Body of pancreas (tissue), 4 donors: Measurements from ENCODE around the gene DIAPH1. TPM values are rescaled to one million over a fixed set of nuclear protein-coding genes. Genes with fewer than 3 reads are reported as not detected.

Experiments used
- ATAC-seq: fragments of 150-250 bp; one replicate; pipeline ENCODE4 v1.9.1; 2016
- DNase-seq, 4 donors: peaks; one replicate each; pipeline ENCODE4 v3.0.0-alpha.2; 2019
- H3K27ac ChIP-seq, 4 donors: fragments of 200-600 bp; sonication (generic); 1 replicate in 3 of 4; 2 replicates in 1 of 4; pipeline versions ENCODE4 v1.5.1 to v1.6.1; 2016 to 2019; ENCODE audit warnings: mild to moderate bottlenecking in 1 of 4, mixed read lengths in 1 of 4, moderate library complexity in 1 of 4
- H3K27me3 ChIP-seq, 2 donors: fragments of 200-600 bp; sonication (generic); one replicate each; pipeline ENCODE4 v1.6.0; 2016; ENCODE audit warnings: mild to moderate bottlenecking in 1 of 2
- H3K36me3 ChIP-seq, 2 donors: fragments of 200-600 bp; sonication (generic); replicated peaks in 1 of 2; 2 replicates each; pipeline ENCODE4 v1.5.1; 2016; ENCODE audit warnings: low read depth in 2 of 2; ENCODE audit not compliant: insufficient read depth in 1 of 2
- H3K4me1 ChIP-seq: fragments of 200-600 bp; sonication (generic); one replicate; pipeline ENCODE4 v1.6.0; 2016
- H3K4me3 ChIP-seq, 2 donors: fragments of 200-600 bp; sonication (generic); 1 replicate in 1 of 2; 2 replicates in 1 of 2; pipeline ENCODE4 v1.5.1; 2016 to 2019
- H3K9me3 ChIP-seq, 3 donors: fragments of 200-600 bp; sonication (generic); 1 replicate in 2 of 3; 2 replicates in 1 of 3; pipeline ENCODE4 v1.5.1; 2016
- POLR2A ChIP-seq, 3 donors: fragments of 450-650 bp; IDR thresholded peaks; one replicate each; pipeline ENCODE4 v1.6.1; 2016; ENCODE audit warnings: antibody characterized with exemption in 3 of 3, mild to moderate bottlenecking in 2 of 3
- WGBS, 2 donors: methylation state at CpG; one replicate each; pipeline ENCODE4 v1.1.5; 2017; 5-methylcytosine and 5-hydroxymethylcytosine counted together
- intact Hi-C: fragments of 100-400 bp; cut with DNase I; formaldehyde crosslinking; loops from one replicate; pipeline ENCODE4 v1.15.1; 2023
- total RNA-seq, 2 donors: library from RNA; depleted of rRNA; stranded (reverse); fragments of >200 nt; gene quantifications; one replicate each; pipeline ENCODE4 v1.1.0, GENCODE V29; 2016
- TF ChIP-seq, protein P1 (sequence below), 7 experiments: fragments of 450-650 bp in 4 of 7; fragments of 200-600 bp in 3 of 7; sonication (generic) in 3 of 7; IDR thresholded peaks; one replicate each; pipeline ENCODE4 v1.5.1; 2016 to 2019; ENCODE audit warnings: antibody characterized with exemption in 7 of 7

The DIAPH1 gene
- total RNA-seq, 2 donors from 2014 or later: 28.3 to 47.0 TPM

GRCh38 chr5:141508798-141509611 is 109.8 kb downstream of the DIAPH1 start:
- TF ChIP-seq, protein P1, sequence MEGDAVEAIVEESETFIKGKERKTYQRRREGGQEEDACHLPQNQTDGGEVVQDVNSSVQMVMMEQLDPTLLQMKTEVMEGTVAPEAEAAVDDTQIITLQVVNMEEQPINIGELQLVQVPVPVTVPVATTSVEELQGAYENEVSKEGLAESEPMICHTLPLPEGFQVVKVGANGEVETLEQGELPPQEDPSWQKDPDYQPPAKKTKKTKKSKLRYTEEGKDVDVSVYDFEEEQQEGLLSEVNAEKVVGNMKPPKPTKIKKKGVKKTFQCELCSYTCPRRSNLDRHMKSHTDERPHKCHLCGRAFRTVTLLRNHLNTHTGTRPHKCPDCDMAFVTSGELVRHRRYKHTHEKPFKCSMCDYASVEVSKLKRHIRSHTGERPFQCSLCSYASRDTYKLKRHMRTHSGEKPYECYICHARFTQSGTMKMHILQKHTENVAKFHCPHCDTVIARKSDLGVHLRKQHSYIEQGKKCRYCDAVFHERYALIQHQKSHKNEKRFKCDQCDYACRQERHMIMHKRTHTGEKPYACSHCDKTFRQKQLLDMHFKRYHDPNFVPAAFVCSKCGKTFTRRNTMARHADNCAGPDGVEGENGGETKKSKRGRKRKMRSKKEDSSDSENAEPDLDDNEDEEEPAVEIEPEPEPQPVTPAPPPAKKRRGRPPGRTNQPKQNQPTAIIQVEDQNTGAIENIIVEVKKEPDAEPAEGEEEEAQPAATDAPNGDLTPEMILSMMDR (IDR thresholded peaks at IDR 0.05): no peak
- no peaks in the 10 kb centered on the region for H3K36me3 ChIP-seq
- WGBS, 2 donors: 64 to 70% methylated on average over 22 to 23 of the region's 23 CpGs
- H3K4me1 ChIP-seq: peaks cover 18% of the 10 kb centered on the region
- H3K27ac ChIP-seq: peak overlapping the region in 2 of 4 donors; percentile 18 to 38
- no peaks in the 10 kb centered on the region for H3K9me3 ChIP-seq
- no peaks in the 10 kb centered on the region for H3K27me3 ChIP-seq
- no peak overlapping the region for H3K4me3 ChIP-seq
- peak in 2 of 4 donors; percentile 26 to 28 for DNase-seq
- peak; percentile 16 for ATAC-seq
- intact Hi-C loops: no loop called here

GRCh38 chr5:141508440-141508797 is 110.4 kb downstream of the DIAPH1 start:
- TF ChIP-seq, protein P1 (IDR thresholded peaks at IDR 0.05): no peak
- no peak for TF ChIP-seq POLR2A (IDR thresholded peaks at IDR 0.05)
- ATAC-seq (no peak), DNase-seq (no peak)
- Histone ChIP-seq H3K27ac (peak overlapping the region in 2 of 4 donors; percentile 18 to 38), H3K36me3 (no peaks in the 10 kb centered on the region), H3K4me1 (peaks cover 12% of the 10 kb centered on the region), H3K27me3 (no peaks in the 10 kb centered on the region), H3K4me3 (no peak overlapping the region), H3K9me3 (no peaks in the 10 kb centered on the region)
- intact Hi-C loops: no loop called here
- 68 to 76% methylated on average over 9 of the region's 9 CpGs for WGBS, 2 donors

DNA sequence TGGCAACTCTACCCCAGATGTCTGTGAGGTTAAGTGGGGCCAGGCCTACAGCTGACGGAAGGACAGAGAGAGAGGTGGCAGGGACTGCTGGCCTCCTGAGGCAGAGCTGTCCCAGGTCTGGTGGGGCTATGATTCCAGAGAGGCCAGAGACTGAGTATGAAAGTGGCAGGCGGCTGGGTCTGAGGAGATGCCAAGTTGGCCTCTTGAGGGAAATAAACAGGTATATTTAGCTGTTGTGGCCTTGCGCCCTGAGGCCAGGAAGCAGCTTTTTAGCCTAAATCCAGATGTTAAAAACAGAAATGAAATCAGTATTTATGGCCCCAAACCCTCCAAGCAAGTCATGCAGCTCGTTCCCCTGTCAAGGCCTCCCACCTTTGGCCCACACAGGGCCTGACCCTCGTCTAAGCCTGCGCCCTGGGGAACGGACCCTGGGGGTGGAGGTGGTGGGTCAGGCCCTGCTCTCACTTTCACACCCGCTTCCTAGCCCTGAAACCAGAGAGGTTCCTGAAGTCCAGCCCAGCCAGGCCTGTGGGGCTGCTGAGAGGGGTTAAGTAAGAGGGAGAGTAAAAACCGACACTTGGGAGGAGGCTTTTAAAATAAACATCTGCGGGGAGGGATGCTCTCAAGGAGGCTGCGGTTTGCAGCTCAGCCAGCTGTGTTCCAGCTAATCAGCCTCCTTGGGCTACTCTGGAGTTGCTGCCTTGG is 111.3 kb downstream of the DIAPH1 start:
- peak in 1 of 4 donors; percentile 26 for DNase-seq
- 82 to 83% methylated on average over 11 of the region's 11 CpGs for WGBS, 2 donors
- Histone ChIP-seq H3K36me3 (no peaks in the 10 kb centered on the region), H3K9me3 (no peaks in the 10 kb centered on the region), H3K27me3 (no peaks in the 10 kb centered on the region), H3K4me1 (peaks cover 6% of the 10 kb centered on the region), H3K4me3 (no peak overlapping the region), H3K27ac (peak overlapping the region in 2 of 4 donors; percentile 16 to 38)
- no peak for ATAC-seq
- TF ChIP-seq, protein P1 (IDR thresholded peaks at IDR 0.05): no peak
- no peak for TF ChIP-seq POLR2A (IDR thresholded peaks at IDR 0.05)
- intact Hi-C loops: no loop called here

- Histone ChIP-seq H3K4me3 (no peak overlapping the region), H3K27ac (no peak overlapping the region), H3K27me3 (no peaks in the 10 kb centered on the region), H3K36me3 (no peaks in the 10 kb centered on the region), H3K9me3 (no peaks in the 10 kb centered on the region), H3K4me1 (no peaks in the 10 kb centered on the region)
- TF ChIP-seq POLR2A (IDR thresholded peaks at IDR 0.05): no peak
- TF ChIP-seq, protein P1 (IDR thresholded peaks at IDR 0.05): no peak
- intact Hi-C loops: no loop called here
- 87 to 89% methylated on average over 6 to 8 of the region's 8 CpGs for WGBS, 2 donors
- ATAC-seq (no peak), DNase-seq (no peak)
Measured at GRCh38 chr5:141506381-141507155, 112.2 kb downstream of the DIAPH1 start.
